GM12864 (cell line): ENCODE measurements around the gene ILK.

ENCODE experiments used
- DNase-seq: peaks from one replicate; pipeline ENCODE4 v3.0.0-alpha.2; 2011; ENCODE audit warnings: low read depth
- H3K4me3 ChIP-seq: 2 replicates; pipeline ENCODE4 v1.5.1; 2011; ENCODE audit warnings: mild to moderate bottlenecking, low read depth, low read length, control low read depth
- TF ChIP-seq, protein P1 (sequence below): IDR thresholded peaks from 2 replicates; pipeline ENCODE4 v1.5.1; 2011; ENCODE audit warnings: low read depth, mild to moderate bottlenecking, moderate library complexity, low read length, control low read depth, inconsistent platforms; ENCODE audit errors: missing control alignments

ILK gene

DNA sequence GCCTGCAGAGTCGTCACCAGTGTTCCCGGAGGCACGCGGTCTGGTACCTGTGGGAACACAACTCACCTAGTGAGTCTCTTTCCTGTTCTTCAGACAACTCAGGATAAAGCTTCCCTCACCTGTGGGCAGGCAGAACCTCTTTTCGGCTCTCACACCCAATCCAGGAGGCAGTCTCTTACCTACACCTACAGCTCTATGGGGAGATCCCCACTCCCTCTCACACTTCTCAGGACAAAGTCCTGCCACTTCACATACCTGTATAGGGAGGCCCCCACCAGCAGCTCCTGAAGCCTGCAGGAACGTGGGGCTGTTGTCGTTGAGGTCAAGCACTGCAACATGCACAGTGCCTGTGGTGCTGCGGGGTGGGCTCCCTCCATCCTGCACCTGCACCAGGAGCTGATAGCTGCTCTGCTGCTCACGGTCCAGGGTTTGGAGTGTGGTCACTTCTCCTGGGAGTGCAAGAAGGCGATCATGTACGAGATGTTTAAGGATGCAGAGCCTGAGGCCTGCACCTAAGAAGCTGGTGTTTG lies 27.9 kb downstream of the ILK start:
- TF ChIP-seq, protein P1, sequence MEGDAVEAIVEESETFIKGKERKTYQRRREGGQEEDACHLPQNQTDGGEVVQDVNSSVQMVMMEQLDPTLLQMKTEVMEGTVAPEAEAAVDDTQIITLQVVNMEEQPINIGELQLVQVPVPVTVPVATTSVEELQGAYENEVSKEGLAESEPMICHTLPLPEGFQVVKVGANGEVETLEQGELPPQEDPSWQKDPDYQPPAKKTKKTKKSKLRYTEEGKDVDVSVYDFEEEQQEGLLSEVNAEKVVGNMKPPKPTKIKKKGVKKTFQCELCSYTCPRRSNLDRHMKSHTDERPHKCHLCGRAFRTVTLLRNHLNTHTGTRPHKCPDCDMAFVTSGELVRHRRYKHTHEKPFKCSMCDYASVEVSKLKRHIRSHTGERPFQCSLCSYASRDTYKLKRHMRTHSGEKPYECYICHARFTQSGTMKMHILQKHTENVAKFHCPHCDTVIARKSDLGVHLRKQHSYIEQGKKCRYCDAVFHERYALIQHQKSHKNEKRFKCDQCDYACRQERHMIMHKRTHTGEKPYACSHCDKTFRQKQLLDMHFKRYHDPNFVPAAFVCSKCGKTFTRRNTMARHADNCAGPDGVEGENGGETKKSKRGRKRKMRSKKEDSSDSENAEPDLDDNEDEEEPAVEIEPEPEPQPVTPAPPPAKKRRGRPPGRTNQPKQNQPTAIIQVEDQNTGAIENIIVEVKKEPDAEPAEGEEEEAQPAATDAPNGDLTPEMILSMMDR = no peak
- no peak for DNase-seq
- H3K4me3 ChIP-seq = no peak overlapping the region

- TF ChIP-seq, protein P1 = no peak
- DNase-seq = no peak
- H3K4me3 ChIP-seq = no peak overlapping the region
Observed at GRCh38 chr11:6632116-6633073, 28.8 kb downstream of the ILK start.

GRCh38 chr11:6633422-6634408 lies 30.1 kb downstream of the ILK start:
- no peak overlapping the region for H3K4me3 ChIP-seq
- DNase-seq = no peak
- TF ChIP-seq, protein P1 = no peak

DNA sequence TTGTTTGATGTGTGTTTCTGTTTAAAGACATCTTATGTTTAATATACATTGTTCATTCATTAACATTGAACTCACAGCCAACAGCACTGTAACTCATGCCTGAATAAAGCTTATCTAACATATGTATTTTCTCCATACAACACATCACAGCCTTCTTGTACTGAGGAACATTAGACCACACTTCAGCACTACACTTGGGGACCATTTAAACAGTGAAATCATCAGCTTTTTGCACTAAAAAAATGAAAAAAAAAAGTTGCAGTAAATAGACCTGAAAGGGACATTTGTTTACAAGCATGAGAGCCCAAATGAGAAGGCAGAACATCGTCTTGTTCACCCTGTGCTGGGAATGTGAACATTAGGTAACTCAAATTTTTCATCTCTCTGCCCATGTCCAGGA lies 31.0 kb downstream of the ILK start:
- TF ChIP-seq, protein P1 = no peak

DNA sequence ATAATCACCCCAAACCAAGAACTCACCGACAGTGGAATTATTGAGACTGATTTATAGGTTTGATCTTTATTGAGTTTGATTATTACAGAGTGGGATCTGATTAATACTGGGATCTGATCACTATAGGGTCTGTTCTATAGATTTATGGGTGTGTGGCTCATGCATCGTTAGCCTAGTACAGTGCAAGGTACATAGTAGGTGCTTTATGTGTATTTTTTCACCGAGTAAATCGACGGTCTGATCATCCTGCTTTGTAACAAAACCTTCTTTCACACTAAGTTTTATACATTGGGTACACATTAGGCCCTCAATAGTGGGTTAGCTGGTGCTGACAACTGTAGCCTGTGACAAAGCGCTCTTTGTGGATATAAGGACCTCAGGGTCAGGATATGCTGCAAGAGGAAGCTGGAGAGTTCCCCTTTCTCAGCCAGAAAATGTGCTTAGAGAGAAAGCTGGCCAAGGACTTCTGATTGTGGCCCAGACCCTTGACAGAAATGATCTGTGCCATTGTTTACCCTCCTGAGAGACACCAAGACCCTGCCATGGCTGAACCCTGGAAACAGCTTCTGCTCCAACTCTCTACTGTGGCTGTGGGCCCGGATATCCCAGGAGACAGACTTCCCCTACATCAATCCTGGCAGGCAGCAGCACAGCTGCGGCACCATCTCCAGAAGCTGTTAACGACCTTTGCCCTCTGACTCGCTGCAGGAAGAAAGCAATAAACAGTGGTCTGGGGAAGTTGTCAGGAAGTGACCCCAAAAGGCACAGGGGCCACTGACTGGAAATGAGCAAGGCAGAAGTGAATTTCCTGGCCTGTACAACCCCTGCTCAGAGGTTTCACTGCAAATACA lies 31.7 kb downstream of the ILK start:
- H3K4me3 ChIP-seq = no peak overlapping the region
- DNase-seq = no peak
- TF ChIP-seq, protein P1 = no peak

More for the DNA sequence above, 31.0 kb downstream of the ILK start:
- no peak for DNase-seq
- no peak overlapping the region for H3K4me3 ChIP-seq

- no peak overlapping the region for H3K4me3 ChIP-seq
- TF ChIP-seq, protein P1 = no peak
- no peak for DNase-seq
Observed at GRCh38 chr11:6636480-6636879, 32.9 kb downstream of the ILK start.
